NCI-H1930 (cell line): Measurements from ENCODE around the gene RING1.

Experiments
- DNase-seq, 2 experiments: peaks; one replicate each; lab custom pipeline; 2025; lab: John Stamatoyannopoulos, UW

The RING1 gene

GRCh38 chr6:33171880-33172687, 36.2 kb upstream of the RING1 start:
- no peak for DNase-seq

- no peak for DNase-seq
Observed at GRCh38 chr6:33172688-33173534, 35.4 kb upstream of the RING1 start.

- DNase-seq, result no peak
Observed at GRCh38 chr6:33173535-33174180, 34.6 kb upstream of the RING1 start.

GRCh38 chr6:33174784-33175183, 33.5 kb upstream of the RING1 start:
- no peak for DNase-seq

GRCh38 chr6:33175436-33176069, 32.7 kb upstream of the RING1 start:
- no peak for DNase-seq

- DNase-seq, result no peak
Observed at GRCh38 chr6:33176906-33177305, 31.4 kb upstream of the RING1 start.

GRCh38 chr6:33177552-33178446, 30.5 kb upstream of the RING1 start:
- no peak for DNase-seq

- DNase-seq, result no peak
Observed at GRCh38 chr6:33178755-33179475, 29.4 kb upstream of the RING1 start.

GRCh38 chr6:33181141-33181540, 27.2 kb upstream of the RING1 start:
- DNase-seq, result no peak

- no peak for DNase-seq
Observed at GRCh38 chr6:33183071-33183683, 25.1 kb upstream of the RING1 start.

- no peak for DNase-seq
Observed at GRCh38 chr6:33185190-33185589, 23.1 kb upstream of the RING1 start.

GRCh38 chr6:33185654-33186187, 22.6 kb upstream of the RING1 start:
- DNase-seq, result no peak

GRCh38 chr6:33187809-33188208, 20.5 kb upstream of the RING1 start:
- no peak for DNase-seq

GRCh38 chr6:33189164-33189563, 19.1 kb upstream of the RING1 start:
- no peak for DNase-seq

- DNase-seq, result no peak
Observed at GRCh38 chr6:33189625-33190448, 18.5 kb upstream of the RING1 start.

- no peak for DNase-seq
Observed at GRCh38 chr6:33190504-33191107, 17.7 kb upstream of the RING1 start.

GRCh38 chr6:33191383-33192104, 16.8 kb upstream of the RING1 start:
- DNase-seq, result no peak
